GM18499 (cell line): ENCODE data around the gene MAK.
"Not testable (repeated sequence)": the region's sequence is repeated elsewhere in the genome, so short reads cannot be mapped to it uniquely, and the experiment has no call there.

ENCODE experiments used
- ATAC-seq: cut with Tn5 transposase; IDR thresholded peaks from one replicate; pipeline ENCODE4 v1.9.1; 2021; ENCODE audit warnings: moderate number of reproducible peaks; ENCODE audit not compliant: insufficient read depth, unreplicated experiment

MAK gene

GRCh38 chr6:10793695-10794094 is 44.6 kb downstream of the MAK start:
- no peak for ATAC-seq

- no peak for ATAC-seq
Measured at GRCh38 chr6:10793035-10793434, 45.3 kb downstream of the MAK start.

DNA sequence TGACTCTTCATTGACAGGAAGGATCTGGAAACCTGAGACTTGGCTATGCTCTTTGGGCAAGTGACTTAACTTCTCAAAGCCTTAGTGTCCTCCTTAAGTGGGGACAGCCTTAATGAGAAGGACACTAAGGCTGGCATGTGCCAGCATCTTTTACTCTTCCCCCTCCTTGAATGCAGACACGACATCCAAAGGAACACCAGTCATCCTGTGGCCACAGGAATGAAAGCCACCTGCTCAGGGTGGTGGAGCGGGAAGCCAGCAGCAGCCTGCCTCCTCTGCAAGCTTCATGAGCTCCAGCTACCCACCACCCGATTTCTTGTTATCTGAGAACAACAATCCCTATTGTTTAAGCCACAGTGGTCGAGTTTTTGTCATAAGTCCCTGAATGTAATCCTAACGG is 46.2 kb downstream of the MAK start:
- ATAC-seq, result no peak

- no peak for ATAC-seq
Measured at GRCh38 chr6:10791673-10792072, 46.7 kb downstream of the MAK start.

- no peak for ATAC-seq
Measured at GRCh38 chr6:10779076-10779475, 59.3 kb downstream of the MAK start.

DNA sequence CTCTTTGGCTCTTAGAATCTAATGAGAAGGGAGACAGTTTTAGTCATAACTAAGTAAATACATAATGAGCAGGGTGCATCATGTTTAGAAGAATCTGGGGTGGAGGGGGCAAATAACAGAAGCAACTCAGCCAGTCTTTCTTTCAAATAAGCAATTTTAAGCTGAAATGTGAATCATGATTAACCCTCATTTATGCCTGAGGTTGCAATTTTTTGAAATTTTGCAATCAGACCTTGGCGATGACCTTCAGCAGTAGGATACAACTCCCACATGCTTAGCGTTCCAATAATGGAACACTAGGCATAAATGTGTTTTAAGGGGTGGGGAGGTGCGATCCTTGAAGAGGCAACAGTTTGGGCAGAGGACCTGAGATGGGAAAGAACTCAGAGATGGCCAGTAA is 60.1 kb downstream of the MAK start:
- no peak for ATAC-seq

- ATAC-seq, result no peak
Measured at GRCh38 chr6:10771371-10771894, 66.9 kb downstream of the MAK start.

DNA sequence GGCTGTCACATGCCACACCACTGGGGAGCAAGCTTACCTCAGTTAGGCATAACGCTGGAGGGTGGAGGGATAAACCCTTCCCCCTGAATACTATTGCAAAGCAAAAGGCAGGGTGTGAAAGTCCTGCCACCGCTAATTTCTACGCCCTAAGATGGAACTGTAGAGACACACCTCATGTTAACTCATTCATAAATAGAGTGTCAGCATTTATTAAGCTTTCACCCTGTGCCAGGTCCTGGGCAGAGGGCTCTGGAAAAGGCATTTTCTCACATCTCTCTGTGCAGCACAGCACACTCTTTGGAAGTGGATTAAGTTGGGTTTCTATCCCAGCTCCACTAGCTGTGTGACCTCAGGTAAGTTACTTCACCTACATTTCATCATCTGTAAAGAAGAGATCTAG is 68.9 kb downstream of the MAK start:
- no peak for ATAC-seq

- ATAC-seq, result no peak
Measured at GRCh38 chr6:10763006-10763405, 75.3 kb downstream of the MAK start.

DNA sequence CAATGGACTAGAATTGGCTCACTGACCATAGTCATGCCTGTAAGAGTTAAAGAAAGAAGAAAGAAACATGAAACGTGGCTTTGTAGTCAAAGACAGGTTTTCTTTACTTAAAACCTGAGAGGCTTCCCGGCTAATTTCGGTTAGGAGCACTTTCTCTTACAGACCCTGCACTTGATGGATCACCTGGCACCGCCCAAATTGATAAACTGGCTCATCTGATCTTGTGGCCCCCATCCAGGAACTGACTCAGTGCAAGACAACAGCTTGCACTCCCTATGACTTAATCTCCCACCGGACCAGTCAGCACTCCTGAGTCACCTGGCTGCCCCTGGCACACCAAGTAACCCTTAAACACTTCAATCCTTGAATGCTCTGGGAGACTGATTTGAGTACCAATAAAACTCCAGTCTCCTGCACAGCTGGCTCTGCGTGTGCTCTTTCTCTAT is 78.4 kb downstream of the MAK start:
- ATAC-seq, result no peak

DNA sequence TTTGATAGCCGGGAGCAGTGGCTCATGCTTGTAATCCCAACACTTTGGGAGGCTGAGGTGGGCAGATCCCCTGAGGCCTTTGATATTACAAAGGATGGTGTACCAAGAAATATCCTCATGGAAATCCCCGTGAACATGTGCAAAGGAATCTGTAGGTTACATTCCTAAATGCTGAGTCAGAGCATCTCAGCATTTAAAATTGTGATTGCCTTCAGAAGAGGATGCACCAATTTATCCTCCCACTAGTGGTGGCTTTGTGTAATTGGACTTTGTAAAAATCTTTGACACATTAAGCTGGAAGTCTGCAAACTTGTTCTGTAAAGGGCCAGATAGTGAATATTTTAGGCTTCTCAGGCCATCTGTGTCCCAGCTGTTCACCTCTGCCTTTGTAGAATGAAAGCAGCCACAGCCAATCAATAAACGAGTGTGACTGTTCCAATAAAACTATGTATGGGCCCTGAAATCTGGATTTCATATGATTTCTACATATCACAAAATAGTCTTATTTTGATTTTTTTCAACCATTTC is 79.0 kb downstream of the MAK start:
- no peak for ATAC-seq

- no peak for ATAC-seq
Measured at GRCh38 chr6:10756085-10756484, 82.3 kb downstream of the MAK start.

DNA sequence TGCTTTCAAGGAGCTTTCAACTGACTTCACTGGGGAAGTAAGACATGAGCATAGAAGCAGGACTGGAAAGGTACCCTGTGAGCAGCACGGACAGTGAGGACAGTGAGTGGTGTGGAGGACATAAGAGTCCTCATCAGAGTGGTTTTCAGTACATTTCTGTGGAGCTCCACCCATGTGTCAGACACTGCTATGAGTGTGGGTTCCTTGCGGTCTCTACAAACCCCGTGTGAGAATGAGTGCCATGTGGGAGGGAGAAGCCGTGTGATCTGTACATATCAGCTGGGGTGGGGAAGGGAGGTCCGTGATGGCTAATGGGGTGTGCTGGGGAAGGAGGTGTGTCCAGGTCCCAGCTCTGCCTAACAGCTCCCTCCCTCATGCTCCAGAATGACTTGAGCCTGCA is 86.6 kb downstream of the MAK start:
- ATAC-seq, result not testable (repeated sequence)

- not testable (repeated sequence) for ATAC-seq
Measured at GRCh38 chr6:10750568-10750967, 87.8 kb downstream of the MAK start.

DNA sequence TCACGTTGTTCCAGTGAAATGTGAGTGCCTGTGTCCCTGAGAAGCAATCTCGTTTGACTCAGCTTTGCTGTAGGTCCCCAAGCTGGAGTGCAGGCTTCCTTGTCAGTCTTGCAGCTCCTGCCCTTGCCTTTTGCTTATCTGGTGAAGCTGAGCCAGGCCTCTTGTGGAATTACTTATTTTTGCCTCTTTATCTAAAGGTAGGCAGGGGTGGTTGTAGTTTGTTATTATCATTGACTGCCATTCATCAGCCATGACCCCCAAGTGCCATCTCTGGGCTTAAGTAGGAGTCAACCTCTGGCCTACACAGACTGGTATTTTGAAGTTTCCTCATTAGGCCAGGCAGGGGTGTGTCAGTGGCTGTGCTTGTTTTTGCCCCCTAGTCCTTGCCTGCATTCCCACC is 88.6 kb downstream of the MAK start:
- no peak for ATAC-seq

GRCh38 chr6:10747251-10747972 is 90.9 kb downstream of the MAK start, which contains the start of gene TMEM14B:
Gene TMEM14B (plus strand): TSS chr6:10747805. CDS start chr6:10749246, 1,441 bp downstream.
- peak; percentile 84 for ATAC-seq

DNA sequence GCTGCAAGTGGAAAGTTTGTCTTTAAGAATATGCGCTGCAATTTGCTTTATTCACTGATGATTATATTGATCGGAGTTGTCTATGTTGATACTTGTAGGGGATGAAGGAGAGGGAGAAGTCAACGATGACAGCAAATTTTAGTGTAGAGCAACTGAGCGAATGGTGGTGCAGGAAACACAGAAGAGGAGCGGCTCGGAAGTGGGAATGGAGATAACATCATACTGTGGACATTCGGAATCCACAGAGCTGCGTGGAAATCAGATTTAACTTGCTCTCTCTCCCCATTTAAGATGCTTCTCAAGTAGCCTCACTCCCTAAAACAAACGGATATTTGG is 91.5 kb downstream of the MAK start:
- no peak for ATAC-seq

DNA sequence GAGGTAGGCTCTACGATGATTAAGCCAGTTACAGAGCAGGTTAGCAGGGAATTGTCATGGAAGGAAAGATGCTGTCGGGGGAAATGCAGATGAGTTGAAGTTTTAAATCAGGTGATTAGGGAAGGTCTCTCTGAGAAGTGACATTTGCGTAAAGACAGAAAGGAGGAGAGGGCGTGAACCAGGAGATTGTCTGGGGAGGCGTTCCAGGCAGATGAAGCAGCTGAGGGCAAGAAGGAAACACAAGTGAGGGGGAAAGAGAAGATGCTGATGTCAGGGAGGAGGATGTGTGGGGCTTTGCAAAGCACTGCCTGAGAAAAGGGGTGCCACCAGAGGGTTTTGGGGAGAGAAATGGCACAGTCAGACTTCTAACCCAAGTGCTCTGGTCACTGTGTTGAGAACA is 93.2 kb downstream of the MAK start:
- ATAC-seq, result no peak

GRCh38 chr6:10743515-10743914 is 94.8 kb downstream of the MAK start:
- no peak for ATAC-seq

- ATAC-seq, result no peak
Measured at GRCh38 chr6:10742251-10742650, 96.1 kb downstream of the MAK start.

- not testable (repeated sequence) for ATAC-seq
Measured at GRCh38 chr6:10741643-10742042, 96.7 kb downstream of the MAK start.

GRCh38 chr6:10740061-10740460 is 98.3 kb downstream of the MAK start:
- no peak for ATAC-seq
